NCI-H774 (cell line): Measurements from ENCODE around the gene APOL1.

Experiments
- DNase-seq: peaks from one replicate; lab custom pipeline; 2025; lab: John Stamatoyannopoulos, UW

The APOL1 gene

DNA sequence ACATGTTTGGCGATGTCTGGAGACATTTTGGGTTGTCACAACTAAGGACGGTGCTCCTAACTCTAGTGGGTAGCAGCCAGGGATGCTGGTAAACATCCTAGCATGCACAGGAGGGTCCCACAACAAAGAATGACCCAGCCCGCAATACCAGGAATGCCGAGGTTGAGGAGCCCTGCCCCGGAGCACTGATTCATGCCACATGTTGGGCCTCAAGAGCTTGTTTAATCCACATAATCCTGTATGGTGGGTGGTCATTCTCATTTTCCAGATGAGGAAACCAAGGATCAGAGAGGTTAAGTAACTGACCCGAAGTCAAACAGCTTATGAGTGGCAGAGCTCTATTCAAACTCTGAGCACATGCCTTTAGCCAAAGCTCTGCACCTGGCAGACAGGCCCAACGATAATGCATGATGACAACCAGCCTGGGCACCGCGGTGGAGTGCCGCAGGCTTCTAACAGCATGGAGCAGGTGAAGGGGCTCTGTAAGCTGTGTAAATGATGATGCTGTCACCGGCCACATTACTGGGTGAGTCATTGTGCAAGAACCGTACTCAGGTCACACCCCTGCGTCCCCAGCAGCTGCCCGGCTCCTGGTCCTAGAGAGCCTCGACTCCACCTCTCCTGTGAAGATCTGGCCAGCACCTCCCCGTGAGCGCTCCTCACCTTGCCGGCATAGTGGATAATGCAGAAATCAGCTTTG is 58.6 kb downstream of the APOL1 start:
- no peak for DNase-seq

- no peak for DNase-seq
Observed at GRCh38 chr22:36315325-36315724, 62.4 kb downstream of the APOL1 start.

DNA sequence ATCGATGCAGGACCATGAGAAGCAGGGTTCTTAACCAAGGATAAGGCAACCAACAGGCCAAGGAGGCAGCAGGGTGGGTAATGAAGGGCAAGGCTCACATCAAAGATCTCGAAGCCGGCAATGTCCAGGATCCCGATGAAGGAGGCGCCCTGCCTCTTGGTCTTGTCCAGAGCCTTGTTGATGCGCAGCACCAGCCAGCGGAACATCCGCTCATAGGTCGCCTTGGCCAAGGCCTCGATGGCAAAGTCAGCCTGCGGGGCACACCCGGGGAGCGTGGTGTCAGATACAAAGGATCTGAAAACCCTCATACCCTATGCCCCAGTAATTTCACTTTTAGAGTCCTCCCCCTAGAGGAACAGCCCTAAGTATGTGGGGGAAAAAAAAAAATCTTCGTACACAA is 63.5 kb downstream of the APOL1 start:
- no peak for DNase-seq
